GM12891 (cell line): ENCODE results near the gene NINL.

Experiments used
- POLR2A ChIP-seq: IDR thresholded peaks from 2 replicates; pipeline ENCODE4 v1.6.1; 2011; ENCODE audit warnings: low read depth, low read length, control low read depth
- POLR2AphosphoS5 ChIP-seq: IDR thresholded peaks from 2 replicates; pipeline ENCODE4 v1.6.1; 2011; ENCODE audit warnings: low read depth, low read length, control low read depth

DNA sequence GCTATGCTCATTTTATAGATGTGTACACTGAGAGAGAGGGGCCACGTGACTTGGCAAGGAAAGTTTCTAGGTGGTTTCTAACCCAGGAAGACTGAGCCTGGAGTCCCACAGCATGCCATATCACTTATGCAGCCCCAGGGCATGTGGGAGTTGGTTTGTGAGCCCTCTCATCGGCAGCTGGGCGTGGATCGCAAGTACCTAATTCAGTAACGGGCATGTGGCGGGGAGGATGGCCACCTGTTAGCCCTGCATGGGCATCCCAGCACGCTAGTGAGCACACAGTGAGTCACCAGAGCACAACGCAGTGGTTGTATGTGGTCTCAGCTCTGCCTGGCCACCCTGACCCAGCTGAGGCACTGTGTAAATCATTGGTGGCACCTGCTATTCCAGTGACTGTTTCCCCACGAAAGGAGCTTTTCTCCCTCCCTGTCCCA is 88.3 kb downstream of the NINL start:
- TF ChIP-seq POLR2AphosphoS5 (no peak), POLR2A (no peak)
